Neural cell (in vitro differentiated cells): Measurements from ENCODE around the gene KCNAB2. TPM values are rescaled to one million over a fixed set of nuclear protein-coding genes. Genes with fewer than 3 reads are reported as not detected.

Experiments used
- H2AFZ ChIP-seq: fragments of 200-600, 300-800 bp; sonication (generic), shearing (Covaris generic); 2 replicates; pipeline ENCODE4 v1.6.0; 2014; ENCODE audit warnings: low read depth, mild to moderate bottlenecking, antibody characterized with exemption, low read length, moderate library complexity
- H3F3A ChIP-seq: fragments of 200-600 bp; shearing (Covaris generic); 2 replicates; pipeline ENCODE4 v1.6.1; 2016; ENCODE audit warnings: mild to moderate bottlenecking, moderate library complexity, mixed read lengths, antibody characterized with exemption, low read length; ENCODE audit not compliant: insufficient read depth, poor library complexity, severe bottlenecking
- H3K27ac ChIP-seq: fragments of 200-600, 300-800 bp; sonication (generic), shearing (Covaris generic); 2 replicates; pipeline ENCODE4 v1.5.1; 2014; ENCODE audit warnings: mild to moderate bottlenecking, low read length, moderate library complexity
- H3K27me3 ChIP-seq: fragments of 300-800, 200-600 bp; sonication (generic), shearing (Covaris generic); 2 replicates; pipeline ENCODE4 v1.6.0; 2014; ENCODE audit warnings: mild to moderate bottlenecking, low read depth, low read length, moderate library complexity; ENCODE audit not compliant: insufficient read depth
- H3K36me3 ChIP-seq: fragments of 300-800, 200-600 bp; sonication (generic), shearing (Covaris generic); 2 replicates; pipeline ENCODE4 v1.5.1; 2014; ENCODE audit warnings: mild to moderate bottlenecking, antibody characterized with exemption, low read length, moderate library complexity; ENCODE audit not compliant: insufficient read depth
- H3K4me2 ChIP-seq: fragments of 300-800, 200-600 bp; sonication (generic), shearing (Covaris generic); 2 replicates; pipeline ENCODE4 v1.6.0; 2014; ENCODE audit warnings: mild to moderate bottlenecking, low read length
- H3K4me3 ChIP-seq: fragments of 300-800, 200-600 bp; sonication (generic), shearing (Covaris generic); 2 replicates; pipeline ENCODE4 v1.5.1; 2014; ENCODE audit warnings: mild to moderate bottlenecking, low read length, moderate library complexity
- H3K79me2 ChIP-seq: fragments of 200-600 bp; shearing (Covaris generic); replicated peaks from 2 replicates; pipeline ENCODE4 v1.6.0; 2014; ENCODE audit warnings: mild to moderate bottlenecking, low read length, moderate library complexity; ENCODE audit not compliant: insufficient read depth
- H3K9ac ChIP-seq: fragments of 300-800, 200-600 bp; sonication (generic), shearing (Covaris generic); 2 replicates; pipeline ENCODE4 v1.6.1; 2016; ENCODE audit warnings: mild to moderate bottlenecking, low read length, mixed read lengths
- H3K9me2 ChIP-seq: fragments of 200-600 bp; shearing (Covaris generic); 2 replicates; pipeline ENCODE4 v1.6.1; 2016; ENCODE audit warnings: mild to moderate bottlenecking, low read length, mixed read lengths; ENCODE audit not compliant: insufficient read depth
- H3K9me3 ChIP-seq: fragments of 200-600, 300-800 bp; sonication (generic), shearing (Covaris generic); 2 replicates; pipeline ENCODE4 v1.6.1; 2016; ENCODE audit warnings: mild to moderate bottlenecking, mixed run types, low read length, moderate library complexity, mixed read lengths
- H4K20me1 ChIP-seq: fragments of 200-600 bp; shearing (Covaris generic); 2 replicates; pipeline ENCODE4 v1.6.1; 2016; ENCODE audit warnings: mild to moderate bottlenecking, mixed run types; ENCODE audit not compliant: insufficient read depth
- CTCF ChIP-seq: fragments of 450-650 bp; IDR thresholded peaks from 2 replicates; pipeline ENCODE4 v1.5.1; 2014; ENCODE audit warnings: antibody characterized with exemption, mild to moderate bottlenecking, moderate library complexity; ENCODE audit not compliant: poor library complexity, severe bottlenecking
- EP300 ChIP-seq: fragments of 450-650 bp; conservative IDR thresholded peaks from 2 replicates; pipeline ENCODE4 v1.6.1; 2014; ENCODE audit warnings: antibody characterized with exemption, mild to moderate bottlenecking, moderate library complexity; ENCODE audit not compliant: poor library complexity, severe bottlenecking
- EZH2 ChIP-seq: fragments of 200-600, 300-800 bp; shearing (Covaris generic), sonication (generic); IDR thresholded peaks from 2 replicates; pipeline ENCODE4 v1.6.1; 2014; ENCODE audit warnings: antibody characterized with exemption, low read length, borderline replicate concordance, mild to moderate bottlenecking; ENCODE audit not compliant: insufficient read depth, poor library complexity, severe bottlenecking
- MXI1 ChIP-seq: fragments of 450-650 bp; conservative IDR thresholded peaks from 2 replicates; pipeline ENCODE4 v1.6.1; 2014; ENCODE audit warnings: antibody characterized with exemption, mild to moderate bottlenecking; ENCODE audit not compliant: poor library complexity, severe bottlenecking
- POLR2AphosphoS5 ChIP-seq: IDR thresholded peaks from 2 replicates; pipeline ENCODE4 v1.6.1; 2012
- RAD21 ChIP-seq: fragments of 450-650 bp; conservative IDR thresholded peaks from 2 replicates; pipeline ENCODE4 v1.6.1; 2014; ENCODE audit warnings: antibody characterized with exemption, mild to moderate bottlenecking, moderate library complexity
- SMC3 ChIP-seq: fragments of 450-650 bp; conservative IDR thresholded peaks from 2 replicates; pipeline ENCODE4 v1.6.1; 2014; ENCODE audit warnings: antibody characterized with exemption, mild to moderate bottlenecking, moderate library complexity; ENCODE audit not compliant: poor library complexity
- TAF1 ChIP-seq: IDR thresholded peaks from 2 replicates; pipeline ENCODE4 v1.6.1; 2012; ENCODE audit warnings: low read depth
- polyA plus RNA-seq: library from polyadenylated mRNA; depleted of rRNA; stranded (reverse); fragments of >200 nt; gene quantifications from 2 replicates; pipeline ENCODE4 v1.2.3, GENCODE V29; 2014
- TF ChIP-seq, protein P1 (sequence below): IDR thresholded peaks from 2 replicates; pipeline ENCODE4 v1.6.1; 2012; ENCODE audit warnings: borderline replicate concordance

The KCNAB2 gene
- polyA plus RNA-seq, 1 donor from 2014 or later = 11.7 TPM

GRCh38 chr1:6035303-6035702, 10.4 kb upstream of the KCNAB2 start:
- H3K36me3 ChIP-seq = no peaks in the 10 kb centered on the region
- no peak overlapping the region for H3K4me2 ChIP-seq
- H3K4me3 ChIP-seq = no peak overlapping the region
- H3K9me3 ChIP-seq = no peaks in the 10 kb centered on the region
- no peaks in the 10 kb centered on the region for H3K27me3 ChIP-seq
- H3K79me2 ChIP-seq = no peaks in the 10 kb centered on the region
- H3F3A ChIP-seq = no peaks in the 10 kb centered on the region
- H3K9me2 ChIP-seq = no peaks in the 10 kb centered on the region
- TF ChIP-seq MXI1 (no peak), CTCF (no peak), EP300 (no peak), POLR2AphosphoS5 (no peak), RAD21 (no peak), SMC3 (no peak), TAF1 (no peak), EZH2 (no peak)
- TF ChIP-seq, protein P1, sequence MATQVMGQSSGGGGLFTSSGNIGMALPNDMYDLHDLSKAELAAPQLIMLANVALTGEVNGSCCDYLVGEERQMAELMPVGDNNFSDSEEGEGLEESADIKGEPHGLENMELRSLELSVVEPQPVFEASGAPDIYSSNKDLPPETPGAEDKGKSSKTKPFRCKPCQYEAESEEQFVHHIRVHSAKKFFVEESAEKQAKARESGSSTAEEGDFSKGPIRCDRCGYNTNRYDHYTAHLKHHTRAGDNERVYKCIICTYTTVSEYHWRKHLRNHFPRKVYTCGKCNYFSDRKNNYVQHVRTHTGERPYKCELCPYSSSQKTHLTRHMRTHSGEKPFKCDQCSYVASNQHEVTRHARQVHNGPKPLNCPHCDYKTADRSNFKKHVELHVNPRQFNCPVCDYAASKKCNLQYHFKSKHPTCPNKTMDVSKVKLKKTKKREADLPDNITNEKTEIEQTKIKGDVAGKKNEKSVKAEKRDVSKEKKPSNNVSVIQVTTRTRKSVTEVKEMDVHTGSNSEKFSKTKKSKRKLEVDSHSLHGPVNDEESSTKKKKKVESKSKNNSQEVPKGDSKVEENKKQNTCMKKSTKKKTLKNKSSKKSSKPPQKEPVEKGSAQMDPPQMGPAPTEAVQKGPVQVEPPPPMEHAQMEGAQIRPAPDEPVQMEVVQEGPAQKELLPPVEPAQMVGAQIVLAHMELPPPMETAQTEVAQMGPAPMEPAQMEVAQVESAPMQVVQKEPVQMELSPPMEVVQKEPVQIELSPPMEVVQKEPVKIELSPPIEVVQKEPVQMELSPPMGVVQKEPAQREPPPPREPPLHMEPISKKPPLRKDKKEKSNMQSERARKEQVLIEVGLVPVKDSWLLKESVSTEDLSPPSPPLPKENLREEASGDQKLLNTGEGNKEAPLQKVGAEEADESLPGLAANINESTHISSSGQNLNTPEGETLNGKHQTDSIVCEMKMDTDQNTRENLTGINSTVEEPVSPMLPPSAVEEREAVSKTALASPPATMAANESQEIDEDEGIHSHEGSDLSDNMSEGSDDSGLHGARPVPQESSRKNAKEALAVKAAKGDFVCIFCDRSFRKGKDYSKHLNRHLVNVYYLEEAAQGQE = no peak
- H2AFZ ChIP-seq = no peak overlapping the region
- no peak overlapping the region for H3K9ac ChIP-seq
- no peak overlapping the region for H3K27ac ChIP-seq
- no peaks in the 10 kb centered on the region for H4K20me1 ChIP-seq

GRCh38 chr1:6035719-6036118, 10.0 kb upstream of the KCNAB2 start:
- TF ChIP-seq CTCF (no peak), EZH2 (no peak), POLR2AphosphoS5 (no peak), TAF1 (no peak)
- TF ChIP-seq, protein P1 = no peak
- H3K4me3 ChIP-seq = no peak overlapping the region
- no peak overlapping the region for H3K9ac ChIP-seq
- H3K27me3 ChIP-seq = no peaks in the 10 kb centered on the region
- H4K20me1 ChIP-seq = no peaks in the 10 kb centered on the region
- H2AFZ ChIP-seq = no peak overlapping the region
- no peaks in the 10 kb centered on the region for H3F3A ChIP-seq
- H3K36me3 ChIP-seq = no peaks in the 10 kb centered on the region
- H3K9me2 ChIP-seq = no peaks in the 10 kb centered on the region
- no peak overlapping the region for H3K27ac ChIP-seq
- no peaks in the 10 kb centered on the region for H3K9me3 ChIP-seq
- H3K4me2 ChIP-seq = no peak overlapping the region
- no peaks in the 10 kb centered on the region for H3K79me2 ChIP-seq
